NCI-H1694 treated with DMSO at 0.1 percent for 48 hours (cell line): Measurements from ENCODE around the gene MTOR.
"Not testable (repeated sequence)": the region's sequence is repeated elsewhere in the genome, so short reads cannot be mapped to it uniquely, and the experiment has no call there.

Experiments used
- DNase-seq: peaks from one replicate; lab custom pipeline; 2025; lab: John Stamatoyannopoulos, UW

MTOR gene

DNA sequence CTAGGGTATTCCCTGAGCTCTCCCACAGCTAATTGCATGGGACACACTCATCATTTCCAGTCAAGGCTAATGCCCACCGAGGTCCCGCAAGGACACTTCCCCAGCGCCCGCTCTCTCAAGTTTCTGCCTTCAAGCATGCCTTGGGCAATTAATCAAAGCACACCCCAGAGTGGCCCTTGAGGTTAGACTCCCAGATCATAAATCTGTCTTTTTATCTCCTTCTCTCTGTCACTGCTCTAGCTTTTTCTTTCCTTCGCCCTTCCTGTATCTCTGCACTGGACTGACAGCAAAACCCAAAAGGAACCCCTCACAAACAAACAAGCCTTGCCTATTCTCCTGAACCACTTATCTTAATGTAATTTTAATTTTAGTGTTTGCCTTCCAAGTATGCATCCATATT, 154.8 kb downstream of the MTOR start:
- no peak for DNase-seq

DNA sequence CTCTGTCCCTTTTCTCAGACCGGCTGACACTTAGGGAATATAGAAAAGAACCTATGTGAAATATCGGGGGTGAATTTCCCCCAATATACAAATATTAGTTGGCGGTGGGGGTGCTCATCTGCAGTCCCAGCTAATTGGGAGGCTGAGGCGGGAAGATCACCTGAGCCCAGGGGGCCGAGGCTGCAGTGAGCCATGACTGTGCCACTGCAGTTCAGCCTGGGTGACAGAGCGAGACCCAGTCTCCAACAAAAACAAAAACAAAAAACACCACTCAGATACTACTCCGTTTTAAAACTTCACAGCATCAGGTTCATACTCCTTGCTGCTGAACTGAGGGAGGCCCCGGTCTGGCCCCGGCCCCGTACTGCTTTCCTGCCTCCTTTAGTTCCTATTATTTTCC, 156.8 kb downstream of the MTOR start:
- DNase-seq, result no peak

DNA sequence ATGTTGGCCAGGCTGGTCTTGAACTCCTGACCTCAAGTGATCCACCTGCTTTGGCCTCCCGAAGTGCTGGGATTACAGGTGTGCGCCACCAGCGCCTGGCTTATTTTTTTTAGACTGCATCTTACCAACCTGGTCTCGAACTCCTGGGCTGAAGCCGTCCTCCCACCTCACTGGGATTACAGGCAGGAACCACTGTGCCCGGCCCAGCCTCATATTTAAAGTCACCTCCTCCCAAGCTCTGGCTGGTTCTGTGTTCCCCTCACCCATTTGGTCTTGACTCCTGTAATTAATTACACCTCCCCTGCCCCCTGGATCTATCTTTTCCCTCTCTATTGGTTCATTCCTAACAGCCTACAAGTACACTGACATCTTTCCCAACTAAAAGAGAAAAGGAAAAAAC, 161.0 kb downstream of the MTOR start:
- DNase-seq, result no peak

DNA sequence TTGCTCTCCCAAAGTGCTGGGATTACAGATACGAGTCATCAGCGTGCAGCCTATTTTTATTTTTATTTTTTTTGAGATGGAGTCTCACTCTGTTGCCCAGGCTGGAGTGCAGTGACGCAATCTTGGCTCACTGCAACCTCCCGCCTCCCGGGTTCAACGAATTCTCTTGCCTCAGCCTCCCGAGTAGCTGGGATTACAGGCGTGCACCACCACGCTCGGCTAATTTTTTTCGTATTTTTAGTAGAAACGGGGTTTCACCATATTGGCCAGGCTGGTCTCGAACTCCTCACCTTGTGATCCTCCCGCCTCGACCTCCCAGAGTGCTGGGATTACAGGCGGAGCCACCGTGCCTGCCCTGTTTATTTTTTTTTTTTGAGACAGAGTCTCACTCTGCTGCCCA, 161.5 kb downstream of the MTOR start:
- DNase-seq, result not testable (repeated sequence)

DNA sequence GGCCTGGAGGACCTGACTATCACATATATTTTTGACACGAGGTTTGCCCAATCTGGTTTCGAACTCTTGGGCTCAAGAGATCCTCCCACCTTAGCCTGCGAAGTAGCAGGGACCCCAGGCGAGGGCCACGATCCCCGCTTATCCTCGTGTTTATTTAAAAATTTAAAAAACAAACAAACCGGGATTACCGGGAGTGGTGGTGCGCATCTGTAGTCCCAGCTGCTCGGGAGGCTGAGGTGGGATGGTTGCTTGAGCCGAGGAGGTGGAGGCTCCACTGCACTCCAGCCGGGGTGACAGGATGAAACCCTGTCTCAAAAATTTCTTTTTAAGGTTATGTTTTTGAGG, 162.2 kb downstream of the MTOR start:
- DNase-seq, result no peak

DNA sequence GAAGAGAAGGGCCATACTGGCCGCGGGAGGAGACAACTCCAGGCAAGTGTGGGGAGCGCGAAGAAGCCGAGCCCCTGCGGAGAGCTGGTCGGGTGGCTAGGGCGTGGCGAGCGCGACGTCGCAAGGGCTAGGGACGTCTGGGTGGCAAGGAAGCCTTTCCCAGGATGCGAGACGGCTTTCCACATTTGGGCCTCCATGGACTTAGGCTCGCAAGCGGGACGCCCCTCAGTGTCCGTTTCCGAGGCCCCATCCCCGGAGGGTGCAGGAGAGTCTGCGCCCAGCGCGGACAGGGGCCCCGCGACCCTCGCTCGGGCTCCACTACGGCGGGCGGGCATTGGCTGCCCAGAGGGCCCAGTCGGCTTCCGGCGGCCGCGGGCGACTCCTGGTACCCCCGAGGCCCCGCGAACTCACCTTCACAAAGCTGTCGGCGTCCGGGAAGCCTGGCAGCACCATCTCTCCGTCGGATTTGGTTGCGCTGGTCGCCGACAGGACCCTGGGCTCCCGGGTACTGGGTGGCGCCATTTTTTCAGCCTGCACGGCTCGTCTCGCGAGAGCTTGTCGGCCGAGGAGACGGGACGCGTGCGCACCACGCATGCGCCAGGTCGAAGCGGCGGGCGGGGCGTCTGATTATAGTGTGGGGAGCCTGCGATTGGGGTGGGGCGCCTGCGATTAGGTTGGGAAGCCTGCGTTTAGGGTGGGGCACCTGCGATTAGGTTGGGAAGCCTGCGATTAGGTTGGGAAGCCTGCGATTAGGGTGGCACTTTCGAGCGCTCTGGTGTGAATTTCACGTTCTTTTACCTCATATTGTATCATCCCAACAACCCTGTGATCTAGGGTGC, 162.8 kb downstream of the MTOR start, which contains the start of gene EXOSC10:
EXOSC10 (minus strand) TSS at position 560 of the 839 bp plus-strand sequence; CDS start at position 522, 38 bp downstream.
- peak; percentile 65 for DNase-seq

DNA sequence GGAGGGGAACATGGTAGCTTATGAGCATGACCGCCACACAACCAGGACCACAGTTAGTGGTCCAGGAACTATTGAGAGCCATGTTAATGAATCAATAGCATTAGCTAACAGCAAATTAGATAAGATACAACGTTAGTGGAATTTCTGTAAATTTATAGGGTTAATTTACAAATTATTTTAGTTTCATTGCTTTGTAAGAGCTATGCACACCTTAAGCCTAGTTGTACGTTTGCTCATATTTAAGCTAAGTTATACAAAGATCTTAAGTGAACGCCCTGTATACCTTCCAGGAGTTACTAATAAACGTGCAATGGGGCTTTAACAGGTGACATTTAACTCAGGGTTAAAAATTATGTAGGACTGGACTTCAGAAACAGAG, 163.4 kb downstream of the MTOR start:
- no peak for DNase-seq

DNA sequence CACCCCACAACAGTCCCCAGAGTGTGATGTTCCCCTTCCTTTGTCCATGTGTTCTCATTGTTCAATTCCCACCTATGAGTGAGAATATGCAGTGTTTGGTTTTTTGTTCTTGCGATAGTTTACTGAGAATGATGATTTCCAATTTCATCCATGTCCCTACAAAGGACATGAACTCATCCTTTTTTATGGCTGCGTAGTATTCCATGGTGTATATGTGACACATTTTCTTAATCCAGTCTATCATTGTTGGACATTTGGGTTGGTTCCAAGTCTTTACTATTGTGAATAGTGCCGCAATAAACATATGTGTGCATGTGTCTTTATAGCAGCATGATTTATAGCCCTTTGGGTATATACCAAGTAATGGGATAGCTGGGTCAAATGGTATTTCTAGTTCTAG, 178.6 kb downstream of the MTOR start:
- DNase-seq, result not testable (repeated sequence)

DNA sequence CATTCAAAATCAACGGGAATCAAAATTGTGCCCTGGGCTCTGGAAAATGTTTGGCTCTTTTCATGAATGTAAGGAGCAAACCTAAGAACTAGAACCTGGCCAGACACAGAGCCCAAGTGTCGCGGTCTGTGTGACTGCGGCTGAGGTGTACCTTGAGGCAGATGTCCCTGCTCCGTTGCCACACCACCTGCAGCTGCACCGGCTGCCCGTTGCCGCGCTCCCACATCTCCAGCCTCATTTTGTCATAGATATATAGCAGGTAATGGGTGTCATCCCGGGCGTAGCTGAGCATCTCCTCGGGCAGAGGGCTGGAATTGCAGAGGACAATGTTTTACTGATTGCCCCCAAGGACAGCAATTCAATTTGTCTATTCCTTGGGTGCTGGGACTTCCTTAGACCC, 181.4 kb downstream of the MTOR start:
- no peak for DNase-seq

DNA sequence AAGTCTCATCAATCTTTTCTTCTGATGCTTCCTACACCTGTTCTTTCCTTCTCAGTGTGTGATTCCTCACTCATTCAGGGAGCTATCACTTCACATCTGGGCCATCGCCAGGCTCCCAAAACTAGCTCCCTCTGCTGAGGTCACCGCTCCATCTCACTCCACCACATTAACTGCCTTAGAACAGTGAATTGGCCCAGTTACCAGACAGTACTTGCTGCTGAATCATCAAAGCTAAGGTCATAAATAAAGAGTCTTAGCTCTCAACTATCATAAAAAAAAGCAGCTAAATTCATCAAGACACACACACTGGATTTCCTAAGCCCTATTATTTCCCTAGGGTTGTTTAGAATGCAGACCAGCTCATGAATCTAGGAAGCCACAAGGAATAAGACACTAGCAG, 183.7 kb downstream of the MTOR start:
- no peak for DNase-seq

DNA sequence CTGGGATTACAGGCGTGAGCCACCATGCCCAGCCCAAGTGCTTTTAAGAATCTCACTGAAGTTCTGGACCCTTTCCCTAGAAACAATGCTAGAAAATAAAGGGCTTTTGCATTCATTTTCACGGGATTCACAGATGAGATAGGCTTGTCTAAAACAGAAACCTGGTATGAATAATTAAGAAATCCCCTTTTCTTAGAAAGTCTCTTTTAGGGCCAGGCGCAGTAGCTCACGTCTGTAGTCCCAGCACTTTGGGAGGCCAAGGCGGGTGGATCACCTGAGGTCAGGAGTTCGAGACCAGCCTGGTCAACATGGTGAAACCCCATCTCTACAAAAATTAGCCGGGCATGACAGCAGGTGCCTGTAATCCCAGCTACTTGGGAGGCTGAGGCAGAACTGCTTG, 189.0 kb downstream of the MTOR start:
- not testable (repeated sequence) for DNase-seq

DNA sequence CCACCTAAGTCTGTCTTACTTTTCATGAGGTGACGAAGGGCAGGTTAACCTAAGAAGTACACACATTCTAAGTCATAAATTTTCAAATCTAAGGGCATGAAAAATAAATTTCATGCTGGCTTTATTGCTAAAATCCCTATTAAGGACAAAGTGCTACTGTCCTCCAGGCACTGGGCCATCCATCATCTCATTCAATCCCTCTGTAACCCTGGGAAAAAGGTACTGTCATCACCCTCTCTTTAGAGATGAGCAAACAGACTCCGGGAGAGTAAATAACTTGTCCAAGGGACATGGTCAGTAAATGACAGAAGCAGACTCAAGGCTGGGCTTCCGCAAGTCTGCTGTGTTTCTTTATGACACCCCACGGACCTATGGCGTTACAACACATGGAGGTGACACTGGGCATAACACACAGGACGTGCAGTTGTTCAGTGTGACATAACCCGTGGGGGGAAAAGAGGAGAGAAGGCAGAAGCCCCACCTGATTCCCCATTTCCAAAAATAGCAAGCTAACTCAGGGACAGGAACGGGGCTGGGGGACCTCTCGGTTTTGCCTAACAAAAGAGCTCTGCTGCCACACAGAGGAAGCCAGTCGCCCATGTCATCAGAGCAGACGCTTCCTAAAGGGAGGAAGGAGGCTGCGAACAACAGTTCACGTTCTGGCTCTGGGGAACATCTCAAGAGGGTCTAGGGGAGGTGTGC, 190.0 kb downstream of the MTOR start:
- peak; percentile 42 for DNase-seq

DNA sequence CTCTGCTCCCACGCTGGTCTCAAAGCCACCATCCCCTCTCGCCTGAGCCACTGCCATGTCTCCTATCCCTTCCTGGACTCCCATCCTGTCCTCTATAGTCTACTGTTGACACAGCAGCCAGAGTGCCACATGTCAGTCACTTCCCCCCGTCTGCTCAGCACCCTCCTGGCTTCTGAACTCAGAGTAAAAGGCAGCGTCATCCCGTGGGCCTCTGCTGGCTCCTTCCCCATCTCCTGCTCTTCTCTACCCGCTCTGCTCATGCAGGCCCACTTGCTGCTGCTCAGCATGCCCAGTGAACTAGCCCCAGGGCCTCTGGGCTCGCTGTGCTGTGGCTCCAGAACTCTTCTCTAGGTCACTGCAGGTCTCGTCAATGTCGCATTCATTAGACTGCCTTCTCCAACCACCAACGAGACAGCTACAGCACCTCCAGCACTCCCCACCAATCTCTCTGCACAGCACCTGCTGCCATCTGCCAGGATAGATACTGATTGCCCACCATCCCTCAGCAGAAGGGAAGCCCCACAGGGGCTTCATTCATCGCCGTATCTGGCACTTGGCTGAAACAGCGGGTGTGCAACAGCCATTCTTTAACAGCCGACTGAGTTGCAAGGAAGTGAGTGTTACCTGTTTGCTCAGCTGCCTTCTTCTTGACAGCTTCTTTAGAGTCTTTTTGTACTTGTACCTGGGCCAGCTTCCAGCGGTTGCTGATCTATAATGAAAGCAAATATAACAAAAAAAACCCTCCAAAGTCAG, 190.7 kb downstream of the MTOR start:
- DNase-seq, result peak; percentile 60

DNA sequence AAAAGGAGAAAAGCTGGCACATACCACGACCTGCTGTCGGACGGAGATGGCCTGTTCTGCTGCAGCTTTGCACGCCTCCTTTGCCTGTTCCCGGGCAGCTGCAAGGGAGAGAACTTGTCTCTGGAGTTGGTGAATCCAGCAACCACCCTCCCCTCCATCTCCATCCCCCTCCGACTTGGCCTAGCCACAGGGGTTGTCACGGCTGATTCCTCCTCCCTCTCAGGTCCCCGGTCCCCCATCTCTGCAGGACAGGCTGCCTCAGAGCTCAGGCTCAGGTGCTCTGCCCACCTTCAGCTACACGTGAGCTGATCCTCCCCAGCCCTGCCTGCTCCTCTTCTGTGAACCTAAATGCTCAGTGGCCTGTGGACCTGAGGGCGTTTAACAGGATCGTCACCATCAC, 191.5 kb downstream of the MTOR start:
- DNase-seq, result no peak

DNA sequence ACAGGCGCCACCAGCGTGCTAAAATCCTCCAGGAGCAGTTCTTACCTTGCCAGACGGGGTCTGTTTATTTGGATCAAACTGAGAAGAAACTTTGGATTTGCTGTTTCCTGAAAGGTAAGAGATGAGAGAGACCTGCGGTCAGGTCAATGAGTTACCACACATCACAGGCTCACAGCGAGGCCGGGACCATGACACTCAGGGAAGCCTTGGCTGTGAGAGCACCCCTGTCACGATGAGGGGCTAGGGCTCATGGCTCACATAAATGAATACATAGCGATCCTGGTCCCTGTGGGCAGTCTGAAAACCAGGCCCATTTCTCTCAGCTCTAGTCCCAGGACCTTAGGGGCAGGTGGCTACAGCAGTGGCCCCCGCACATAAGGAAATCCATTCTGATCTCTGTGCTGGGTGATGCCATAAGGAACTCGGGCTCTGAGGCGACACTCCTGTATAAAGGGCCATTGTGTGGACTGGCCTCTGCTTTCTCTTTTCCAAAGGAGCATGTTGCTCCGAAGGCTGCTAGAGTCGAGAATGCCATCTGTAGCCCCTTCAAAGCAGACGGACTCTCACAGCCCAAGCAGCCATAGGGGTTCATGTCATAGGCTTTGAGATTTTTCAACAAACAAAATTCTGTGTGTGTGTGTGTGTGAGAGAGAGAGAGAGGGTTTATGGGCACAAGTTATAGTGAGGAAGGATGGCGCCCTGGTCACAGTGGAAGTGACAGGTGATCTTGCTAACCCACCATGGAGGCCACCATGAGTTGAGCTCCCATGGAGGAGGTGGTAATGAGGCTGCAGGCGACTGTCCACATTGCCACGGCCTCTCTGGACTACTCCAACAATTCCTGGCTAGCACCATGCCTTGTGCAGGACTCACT, 193.5 kb downstream of the MTOR start:
- no peak for DNase-seq

DNA sequence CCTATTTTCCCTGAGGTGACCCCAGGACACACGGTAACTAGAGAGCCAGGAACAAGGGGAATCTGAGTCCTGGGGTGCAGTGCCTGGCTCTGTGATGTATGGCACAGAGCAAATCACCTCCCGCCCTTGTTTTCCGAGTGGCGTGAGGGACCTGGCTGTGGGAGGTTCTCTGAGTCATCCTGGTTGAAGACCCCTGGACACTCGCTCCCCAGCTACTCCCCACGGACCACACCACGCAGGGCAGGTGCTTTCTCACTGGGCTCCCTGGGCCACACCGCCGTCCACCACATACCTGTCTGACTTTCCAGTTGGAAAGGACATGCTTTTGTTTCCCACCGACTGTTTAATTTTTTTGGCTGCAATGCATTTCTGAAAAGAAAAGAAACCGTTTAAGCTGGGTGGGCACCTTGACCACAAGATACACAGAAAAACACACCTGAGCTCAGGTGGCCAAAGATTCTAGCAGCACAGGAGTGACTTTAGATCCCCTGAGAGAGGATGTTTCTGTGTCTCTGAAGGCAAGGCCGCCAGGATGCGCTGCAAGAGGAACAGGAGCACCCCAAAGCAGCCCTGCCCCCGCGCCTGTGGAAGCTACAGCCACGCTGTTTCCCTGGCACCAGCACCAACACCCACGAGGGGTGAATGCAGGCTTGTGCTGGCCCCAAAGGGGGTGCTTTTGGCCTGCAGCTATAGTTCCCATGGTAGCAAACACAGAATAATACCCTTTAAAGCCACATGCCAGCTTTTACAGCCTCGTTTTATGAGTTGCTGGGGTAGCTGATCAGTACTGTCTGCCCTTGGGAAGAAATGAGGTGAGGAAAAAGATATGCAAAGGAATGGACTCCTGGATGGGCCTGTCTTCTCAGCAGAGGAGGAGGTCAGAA, 194.4 kb downstream of the MTOR start:
- DNase-seq, result no peak

DNA sequence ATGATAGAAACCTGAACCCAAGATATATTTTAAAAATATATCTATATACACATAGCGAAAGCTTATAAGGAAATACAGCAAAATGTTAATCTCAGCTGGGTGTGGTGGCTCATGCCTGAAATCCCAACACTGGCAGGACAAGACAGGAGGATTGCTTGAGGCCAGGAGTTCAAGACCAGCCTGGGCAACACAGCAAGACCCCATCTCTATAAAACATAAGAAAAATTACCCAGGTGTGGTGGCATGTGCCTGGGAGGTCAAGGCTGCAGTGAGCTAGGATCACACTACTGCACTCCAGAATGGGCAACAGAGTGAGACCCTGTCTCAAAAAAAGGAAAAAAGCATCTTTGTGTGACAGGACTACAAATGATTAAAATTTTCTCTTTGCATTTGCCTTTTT, 196.6 kb downstream of the MTOR start:
- DNase-seq, result no peak

DNA sequence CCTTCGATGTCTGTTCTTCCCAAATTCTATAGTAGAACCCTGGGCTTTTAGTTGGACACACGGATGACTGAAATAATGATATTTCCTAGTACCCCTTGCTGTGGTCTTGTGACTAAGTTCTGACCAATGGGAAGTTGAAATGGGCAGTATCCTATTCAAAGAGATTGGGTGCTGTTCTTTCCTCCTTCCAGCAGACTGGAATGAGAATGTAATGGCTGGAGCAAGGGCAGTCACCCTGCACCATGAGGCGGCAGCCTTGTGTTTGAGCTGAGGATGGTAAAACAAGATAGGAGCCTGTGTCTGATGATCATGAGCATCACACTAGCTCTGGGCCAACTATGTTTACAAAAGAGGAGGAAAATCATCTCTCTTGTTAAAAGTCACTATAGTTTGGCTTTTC, 197.4 kb downstream of the MTOR start:
- DNase-seq, result no peak

DNA sequence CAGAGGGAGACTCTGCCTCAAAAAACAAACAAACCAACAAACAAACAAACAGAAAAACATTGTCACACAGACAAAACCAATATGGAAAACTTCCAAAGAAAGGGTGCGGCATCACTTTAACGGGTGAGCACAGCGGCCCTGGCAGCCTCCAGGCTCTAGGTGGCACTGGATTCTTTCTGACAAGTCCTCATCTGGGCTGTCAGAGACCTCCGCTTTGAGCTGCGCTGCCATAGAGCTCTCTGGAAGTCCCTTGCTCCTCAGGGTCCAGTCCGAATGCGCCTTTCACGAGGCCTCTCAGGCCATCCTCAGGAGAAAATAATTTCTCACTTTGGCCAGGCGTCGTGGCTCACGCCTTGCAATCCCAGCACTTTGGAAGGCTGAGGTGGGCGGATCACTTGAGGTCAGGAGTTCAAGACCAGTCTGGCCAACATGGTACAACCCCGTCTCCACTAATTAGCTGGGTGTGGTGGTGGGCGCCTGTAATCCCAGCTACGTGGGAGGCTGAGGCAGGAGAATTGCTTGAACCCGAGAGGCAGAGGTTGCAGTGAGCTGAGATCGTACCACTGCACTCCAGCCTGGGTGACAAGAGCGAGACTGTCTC, 198.3 kb downstream of the MTOR start:
- DNase-seq, result not testable (repeated sequence)

DNA sequence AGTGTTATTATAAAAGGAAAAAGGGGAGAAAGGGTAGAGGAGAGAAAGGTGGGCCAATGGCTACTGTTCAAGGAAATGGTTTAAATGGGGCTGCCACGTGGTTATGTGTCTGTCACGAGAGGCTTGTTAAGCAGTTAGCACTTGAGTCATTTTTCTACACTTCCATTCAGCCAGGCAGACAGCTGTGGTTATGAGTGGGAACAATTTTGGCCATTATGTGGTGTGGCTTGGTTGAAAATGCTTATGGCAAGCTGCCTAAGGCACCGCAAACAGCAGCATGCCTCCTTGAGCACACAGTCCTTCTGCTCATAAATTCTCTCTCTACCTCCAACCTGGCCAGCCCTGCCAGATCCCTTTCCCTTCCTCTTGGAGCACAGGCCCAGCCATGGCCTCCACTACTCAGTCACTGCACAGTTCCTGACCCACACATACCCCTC, 199.4 kb downstream of the MTOR start:
- no peak for DNase-seq
